Measurements from ENCODE around the gene CGNL1.
A peak's percentile ranks its signal among the peaks of the same experiment; 100 is the strongest.

Gene CGNL1, protein sequence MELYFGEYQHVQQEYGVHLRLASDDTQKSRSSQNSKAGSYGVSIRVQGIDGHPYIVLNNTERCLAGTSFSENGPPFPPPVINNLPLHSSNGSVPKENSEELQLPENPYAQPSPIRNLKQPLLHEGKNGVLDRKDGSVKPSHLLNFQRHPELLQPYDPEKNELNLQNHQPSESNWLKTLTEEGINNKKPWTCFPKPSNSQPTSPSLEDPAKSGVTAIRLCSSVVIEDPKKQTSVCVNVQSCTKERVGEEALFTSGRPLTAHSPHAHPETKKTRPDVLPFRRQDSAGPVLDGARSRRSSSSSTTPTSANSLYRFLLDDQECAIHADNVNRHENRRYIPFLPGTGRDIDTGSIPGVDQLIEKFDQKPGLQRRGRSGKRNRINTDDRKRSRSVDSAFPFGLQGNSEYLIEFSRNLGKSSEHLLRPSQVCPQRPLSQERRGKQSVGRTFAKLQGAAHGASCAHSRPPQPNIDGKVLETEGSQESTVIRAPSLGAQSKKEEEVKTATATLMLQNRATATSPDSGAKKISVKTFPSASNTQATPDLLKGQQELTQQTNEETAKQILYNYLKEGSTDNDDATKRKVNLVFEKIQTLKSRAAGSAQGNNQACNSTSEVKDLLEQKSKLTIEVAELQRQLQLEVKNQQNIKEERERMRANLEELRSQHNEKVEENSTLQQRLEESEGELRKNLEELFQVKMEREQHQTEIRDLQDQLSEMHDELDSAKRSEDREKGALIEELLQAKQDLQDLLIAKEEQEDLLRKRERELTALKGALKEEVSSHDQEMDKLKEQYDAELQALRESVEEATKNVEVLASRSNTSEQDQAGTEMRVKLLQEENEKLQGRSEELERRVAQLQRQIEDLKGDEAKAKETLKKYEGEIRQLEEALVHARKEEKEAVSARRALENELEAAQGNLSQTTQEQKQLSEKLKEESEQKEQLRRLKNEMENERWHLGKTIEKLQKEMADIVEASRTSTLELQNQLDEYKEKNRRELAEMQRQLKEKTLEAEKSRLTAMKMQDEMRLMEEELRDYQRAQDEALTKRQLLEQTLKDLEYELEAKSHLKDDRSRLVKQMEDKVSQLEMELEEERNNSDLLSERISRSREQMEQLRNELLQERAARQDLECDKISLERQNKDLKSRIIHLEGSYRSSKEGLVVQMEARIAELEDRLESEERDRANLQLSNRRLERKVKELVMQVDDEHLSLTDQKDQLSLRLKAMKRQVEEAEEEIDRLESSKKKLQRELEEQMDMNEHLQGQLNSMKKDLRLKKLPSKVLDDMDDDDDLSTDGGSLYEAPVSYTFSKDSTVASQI

DNA sequence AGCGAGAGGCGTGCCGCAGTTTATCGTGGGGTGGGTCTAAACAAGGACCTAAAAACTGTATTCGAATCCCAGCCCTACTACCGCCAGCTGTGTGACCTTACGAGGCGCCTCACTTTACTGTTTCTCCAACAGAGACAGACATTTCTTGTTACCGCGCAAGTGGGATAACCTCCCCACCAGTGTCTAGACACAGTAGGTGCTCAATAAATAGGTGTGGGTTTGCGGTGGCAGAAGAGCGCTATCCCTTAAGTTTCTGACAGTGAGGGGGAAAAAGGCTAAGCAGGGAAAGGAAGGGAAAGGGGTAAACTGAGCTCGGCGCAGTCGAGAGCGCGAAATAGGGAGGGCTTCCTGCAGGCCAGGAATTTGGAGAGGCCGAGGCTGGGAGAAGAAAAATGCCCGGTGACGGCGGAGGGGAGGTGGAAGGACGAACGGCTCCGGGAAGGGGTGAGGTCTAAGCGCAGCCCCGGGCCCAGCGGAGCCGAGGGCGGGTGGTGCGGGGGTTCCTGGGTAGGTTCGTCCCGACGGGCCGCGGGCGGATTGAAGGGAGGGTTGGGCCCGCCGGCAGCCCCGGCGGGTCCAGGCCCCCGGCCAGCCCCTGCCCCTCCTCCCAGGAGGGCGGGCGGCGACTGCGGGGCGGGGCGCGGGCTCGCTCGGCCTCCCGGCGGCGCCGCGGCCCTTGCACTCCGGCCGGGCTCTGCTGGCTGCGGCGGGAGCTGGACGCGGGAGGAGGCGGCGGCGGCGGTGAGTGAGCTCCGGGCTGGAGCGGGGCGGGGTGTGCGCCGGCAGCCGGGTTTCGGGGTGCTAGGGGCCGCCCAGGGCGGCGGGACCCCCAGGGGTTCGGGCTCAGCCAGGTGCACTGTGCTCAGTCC is at the start of gene CGNL1:
Gene CGNL1 (plus strand): TSS at position 679 of the 869 bp plus-strand sequence. CDS start 61,495 bp downstream, outside the sequence.
- Histone ChIP-seq H3K27ac (ENCODE audit: extremely low read depth, low read depth, low read length) (peak within 1 kb of the TSS; percentile 53; the same call in 1 of the 2 replicates), H3K4me3 (ENCODE audit: low read depth, low read length) (peak within 1 kb of the TSS; percentile 39), H3K9me3 (ENCODE audit: control insufficient read depth, insufficient read depth, low read depth, low read length) (no peaks in the 10 kb centered on the region), H3K4me1 (ENCODE audit: control insufficient read depth, insufficient read depth, low read length) (peaks cover 3% of the 10 kb centered on the region; the same call in 1 of the 2 replicates), H3K36me3 (ENCODE audit: control insufficient read depth in 2 of 2, insufficient read depth in 1 of 2, low read length in 2 of 2) (no peaks in the 10 kb centered on the region)
- ChIA-PET CTCF (no interaction called here), POLR2A (interaction anchor here (0.6 kb wide), 1 partner anchor 152 kb away, joined by 3 read pairs; no protein-coding TSS in a partner anchor)
- no peak for TF ChIP-seq YY1 (tag by site-specific recombination; IDR thresholded peaks at IDR 0.05)
- TF ChIP-seq ZBTB20 (tag by site-specific recombination; IDR thresholded peaks at IDR 0.05): peak; percentile 67
- TF ChIP-seq ZIC2 (tag by site-specific recombination; IDR thresholded peaks at IDR 0.05): no peak
- peak; percentile 53 for TF ChIP-seq ZNF341 (tag by site-specific recombination; IDR thresholded peaks at IDR 0.05; ENCODE audit: low read depth)
- TF ChIP-seq KLF10 (tag by site-specific recombination; IDR thresholded peaks at IDR 0.05): peak; percentile 71; the same call in 1 of the 2 replicates
- TF ChIP-seq, protein P1, sequence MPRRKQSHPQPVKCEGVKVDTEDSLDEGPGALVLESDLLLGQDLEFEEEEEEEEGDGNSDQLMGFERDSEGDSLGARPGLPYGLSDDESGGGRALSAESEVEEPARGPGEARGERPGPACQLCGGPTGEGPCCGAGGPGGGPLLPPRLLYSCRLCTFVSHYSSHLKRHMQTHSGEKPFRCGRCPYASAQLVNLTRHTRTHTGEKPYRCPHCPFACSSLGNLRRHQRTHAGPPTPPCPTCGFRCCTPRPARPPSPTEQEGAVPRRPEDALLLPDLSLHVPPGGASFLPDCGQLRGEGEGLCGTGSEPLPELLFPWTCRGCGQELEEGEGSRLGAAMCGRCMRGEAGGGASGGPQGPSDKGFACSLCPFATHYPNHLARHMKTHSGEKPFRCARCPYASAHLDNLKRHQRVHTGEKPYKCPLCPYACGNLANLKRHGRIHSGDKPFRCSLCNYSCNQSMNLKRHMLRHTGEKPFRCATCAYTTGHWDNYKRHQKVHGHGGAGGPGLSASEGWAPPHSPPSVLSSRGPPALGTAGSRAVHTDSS (tag by site-specific recombination; IDR thresholded peaks at IDR 0.05): no peak
- TF ChIP-seq, protein P2, sequence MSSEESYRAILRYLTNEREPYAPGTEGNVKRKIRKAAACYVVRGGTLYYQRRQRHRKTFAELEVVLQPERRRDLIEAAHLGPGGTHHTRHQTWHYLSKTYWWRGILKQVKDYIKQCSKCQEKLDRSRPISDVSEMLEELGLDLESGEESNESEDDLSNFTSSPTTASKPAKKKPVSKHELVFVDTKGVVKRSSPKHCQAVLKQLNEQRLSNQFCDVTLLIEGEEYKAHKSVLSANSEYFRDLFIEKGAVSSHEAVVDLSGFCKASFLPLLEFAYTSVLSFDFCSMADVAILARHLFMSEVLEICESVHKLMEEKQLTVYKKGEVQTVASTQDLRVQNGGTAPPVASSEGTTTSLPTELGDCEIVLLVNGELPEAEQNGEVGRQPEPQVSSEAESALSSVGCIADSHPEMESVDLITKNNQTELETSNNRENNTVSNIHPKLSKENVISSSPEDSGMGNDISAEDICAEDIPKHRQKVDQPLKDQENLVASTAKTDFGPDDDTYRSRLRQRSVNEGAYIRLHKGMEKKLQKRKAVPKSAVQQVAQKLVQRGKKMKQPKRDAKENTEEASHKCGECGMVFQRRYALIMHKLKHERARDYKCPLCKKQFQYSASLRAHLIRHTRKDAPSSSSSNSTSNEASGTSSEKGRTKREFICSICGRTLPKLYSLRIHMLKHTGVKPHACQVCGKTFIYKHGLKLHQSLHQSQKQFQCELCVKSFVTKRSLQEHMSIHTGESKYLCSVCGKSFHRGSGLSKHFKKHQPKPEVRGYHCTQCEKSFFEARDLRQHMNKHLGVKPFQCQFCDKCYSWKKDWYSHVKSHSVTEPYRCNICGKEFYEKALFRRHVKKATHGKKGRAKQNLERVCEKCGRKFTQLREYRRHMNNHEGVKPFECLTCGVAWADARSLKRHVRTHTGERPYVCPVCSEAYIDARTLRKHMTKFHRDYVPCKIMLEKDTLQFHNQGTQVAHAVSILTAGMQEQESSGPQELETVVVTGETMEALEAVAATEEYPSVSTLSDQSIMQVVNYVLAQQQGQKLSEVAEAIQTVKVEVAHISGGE (tag by site-specific recombination; conservative IDR thresholded peaks at IDR 0.05; ENCODE audit: low read depth): no peak
- 0 out of 2 replicates have a peak, but pooled peaks have one; percentile 51 for TF ChIP-seq ZNF202 (tag by site-specific recombination; IDR thresholded peaks at IDR 0.05; ENCODE audit: borderline replicate concordance)
- 0 out of 2 replicates have a peak, but pooled peaks have one; percentile 31 for TF ChIP-seq PRDM1 (tag by site-specific recombination; IDR thresholded peaks at IDR 0.05)
- no peak for TF ChIP-seq ZNF561 (tag by site-specific recombination; IDR thresholded peaks at IDR 0.05; ENCODE audit: borderline replicate concordance)
- TF ChIP-seq, protein P3, sequence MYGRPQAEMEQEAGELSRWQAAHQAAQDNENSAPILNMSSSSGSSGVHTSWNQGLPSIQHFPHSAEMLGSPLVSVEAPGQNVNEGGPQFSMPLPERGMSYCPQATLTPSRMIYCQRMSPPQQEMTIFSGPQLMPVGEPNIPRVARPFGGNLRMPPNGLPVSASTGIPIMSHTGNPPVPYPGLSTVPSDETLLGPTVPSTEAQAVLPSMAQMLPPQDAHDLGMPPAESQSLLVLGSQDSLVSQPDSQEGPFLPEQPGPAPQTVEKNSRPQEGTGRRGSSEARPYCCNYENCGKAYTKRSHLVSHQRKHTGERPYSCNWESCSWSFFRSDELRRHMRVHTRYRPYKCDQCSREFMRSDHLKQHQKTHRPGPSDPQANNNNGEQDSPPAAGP (tag by site-specific recombination; IDR thresholded peaks at IDR 0.05): 0 out of 2 replicates have a peak, but pooled peaks have one; percentile 16
- no peak for TF ChIP-seq TRIM28 (IDR thresholded peaks at IDR 0.05; ENCODE audit: borderline replicate concordance, low read length)
- peak; percentile 28 for TF ChIP-seq SP2 (tag by site-specific recombination; IDR thresholded peaks at IDR 0.05)
- peak; percentile 98 for TF ChIP-seq ZNF664 (tag by site-specific recombination; IDR thresholded peaks at IDR 0.05)
